HepG2 (cell line): Measurements from ENCODE around the gene PDLIM4. TPM values are rescaled to one million over a fixed set of nuclear protein-coding genes. Genes with fewer than 3 reads are reported as not detected.
A peak's percentile ranks its signal among the peaks of the same experiment; 100 is the strongest.

ENCODE experiments used
- ASH2L ChIP-seq: fragments of 300-600, 200-600 bp; sonication (generic); IDR thresholded peaks from 2 replicates; pipeline ENCODE4 v1.7.0; 2017; ENCODE audit warnings: low read depth, mild to moderate bottlenecking, moderate library complexity, mixed read lengths, low read length; ENCODE audit not compliant: insufficient read length
- BRD4 ChIP-seq: sonication (generic); formaldehyde crosslinking; IDR thresholded peaks from 2 replicates; pipeline ENCODE4 v1.4.0; 2020; ENCODE audit warnings: missing genetic modification reagents
- CBFB ChIP-seq: sonication (generic); formaldehyde crosslinking; IDR thresholded peaks from 2 replicates; pipeline ENCODE4 v1.4.0; 2020; ENCODE audit warnings: missing genetic modification reagents
- ELF3 ChIP-seq: IDR thresholded peaks from 2 replicates; pipeline ENCODE4 v1.6.1; 2016; ENCODE audit warnings: missing genetic modification reagents, missing compliant biosample characterization
- HNRNPL ChIP-seq: fragments of 200-400 bp; formaldehyde crosslinking; IDR thresholded peaks from 2 replicates; pipeline ENCODE4 v1.6.1; 2017; ENCODE audit warnings: mild to moderate bottlenecking, low read depth, low read length
- MIER2 ChIP-seq: IDR thresholded peaks from 2 replicates; pipeline ENCODE4 v1.6.1; 2016; ENCODE audit warnings: missing biosample characterization, missing genetic modification reagents
- NR2F6 ChIP-seq, 2 experiments: IDR thresholded peaks; 2 replicates each; pipeline ENCODE4 v1.6.1; 2016; ENCODE audit warnings: antibody characterized with exemption in 1 of 2, mild to moderate bottlenecking in 1 of 2
- REL ChIP-seq: sonication (generic); formaldehyde crosslinking; conservative IDR thresholded peaks from 2 replicates; pipeline ENCODE4 v1.8.0; 2022; ENCODE audit warnings: mild to moderate bottlenecking, missing genetic modification reagents, moderate library complexity
- SRSF4 ChIP-seq: fragments of 200-400 bp; formaldehyde crosslinking; IDR thresholded peaks from one replicate; pipeline ENCODE4 v1.6.1; 2018; ENCODE audit warnings: mild to moderate bottlenecking, low read depth, low read length, moderate library complexity; ENCODE audit not compliant: poor library complexity, severe bottlenecking
- TBP ChIP-seq: sonication (generic); formaldehyde crosslinking; IDR thresholded peaks from 2 replicates; pipeline ENCODE4 v1.5.0; 2020; ENCODE audit warnings: missing genetic modification reagents
- TOPORS ChIP-seq: sonication (generic); formaldehyde crosslinking; IDR thresholded peaks from 2 replicates; pipeline ENCODE4 v1.8.0; 2023; ENCODE audit warnings: mild to moderate bottlenecking, missing genetic modification reagents
- TRIM24 ChIP-seq: sonication (generic); formaldehyde crosslinking; IDR thresholded peaks from 2 replicates; pipeline ENCODE4 v1.8.0; 2022; ENCODE audit warnings: mild to moderate bottlenecking, missing genetic modification reagents
- ZFP37 ChIP-seq: sonication (generic); formaldehyde crosslinking; IDR thresholded peaks from 2 replicates; pipeline ENCODE4 v1.4.0; 2020; ENCODE audit warnings: missing genetic modification reagents, borderline replicate concordance
- ZFP90 ChIP-seq: sonication (generic); formaldehyde crosslinking; IDR thresholded peaks from 2 replicates; pipeline ENCODE4 v1.8.0; 2022; ENCODE audit warnings: missing genetic modification reagents, mild to moderate bottlenecking, inconsistent platforms, borderline replicate concordance
- ZMYM2 ChIP-seq: sonication (generic); formaldehyde crosslinking; IDR thresholded peaks from 2 replicates; pipeline ENCODE4 v1.8.0; 2022; ENCODE audit warnings: mild to moderate bottlenecking, missing genetic modification reagents
- ZNF224 ChIP-seq: sonication (generic); formaldehyde crosslinking; IDR thresholded peaks from 2 replicates; pipeline ENCODE4 v1.5.0; 2020; ENCODE audit warnings: mild to moderate bottlenecking, missing genetic modification reagents
- ZNF263 ChIP-seq: sonication (generic); formaldehyde crosslinking; IDR thresholded peaks from 2 replicates; pipeline ENCODE4 v1.4.0; 2020; ENCODE audit warnings: missing genetic modification reagents
- ZNF644 ChIP-seq: IDR thresholded peaks from 2 replicates; pipeline ENCODE4 v1.6.1; 2016; ENCODE audit warnings: low read depth
- ZNF790 ChIP-seq: sonication (generic); formaldehyde crosslinking; IDR thresholded peaks from 2 replicates; pipeline ENCODE4 v1.8.0; 2022; ENCODE audit warnings: missing genetic modification reagents, mild to moderate bottlenecking, borderline replicate concordance
- polyA plus RNA-seq, 8 experiments: library from polyadenylated mRNA; depleted of rRNA in 3 of 8; stranded (reverse) in 7 of 8; unstranded in 1 of 8; fragments of >200 nt; fragmentation: Illumina TruSeq in 4 of 8; extraction: Trizol in 4 of 8; gene quantifications; 2 replicates each; pipeline versions ENCODE4 v1.2.1 to v1.2.3, GENCODE V29; 2011 to 2016; ENCODE audit warnings: low read depth in 4 of 8, missing spikeins in 1 of 8, mixed read lengths in 1 of 8; ENCODE audit not compliant: insufficient read depth in 1 of 8
- total RNA-seq, 5 experiments: library from RNA; depleted of rRNA; stranded (reverse); fragments of >200 nt; fragmentation: Illumina TruSeq; extraction: Trizol; gene quantifications; 2 replicates each; pipeline ENCODE4 v1.2.3, GENCODE V29; 2016; ENCODE audit warnings: low read depth in 1 of 5
- TF ChIP-seq, protein P1 (sequence below): sonication (generic); formaldehyde crosslinking; IDR thresholded peaks from 2 replicates; pipeline ENCODE4 v1.4.0; 2020; ENCODE audit warnings: missing genetic modification reagents, borderline replicate concordance
- TF ChIP-seq, protein P2 (sequence below): sonication (generic); formaldehyde crosslinking; IDR thresholded peaks from 2 replicates; pipeline ENCODE4 v1.5.0; 2020; ENCODE audit warnings: mild to moderate bottlenecking, missing genetic modification reagents, borderline replicate concordance

Gene PDLIM4
- total and polyA plus RNA-seq, 2 of the 13 experiments (the other 11 are each of a cell fraction or from before 2014, with no cell fraction given) = 1.1 to 2.3 TPM

DNA sequence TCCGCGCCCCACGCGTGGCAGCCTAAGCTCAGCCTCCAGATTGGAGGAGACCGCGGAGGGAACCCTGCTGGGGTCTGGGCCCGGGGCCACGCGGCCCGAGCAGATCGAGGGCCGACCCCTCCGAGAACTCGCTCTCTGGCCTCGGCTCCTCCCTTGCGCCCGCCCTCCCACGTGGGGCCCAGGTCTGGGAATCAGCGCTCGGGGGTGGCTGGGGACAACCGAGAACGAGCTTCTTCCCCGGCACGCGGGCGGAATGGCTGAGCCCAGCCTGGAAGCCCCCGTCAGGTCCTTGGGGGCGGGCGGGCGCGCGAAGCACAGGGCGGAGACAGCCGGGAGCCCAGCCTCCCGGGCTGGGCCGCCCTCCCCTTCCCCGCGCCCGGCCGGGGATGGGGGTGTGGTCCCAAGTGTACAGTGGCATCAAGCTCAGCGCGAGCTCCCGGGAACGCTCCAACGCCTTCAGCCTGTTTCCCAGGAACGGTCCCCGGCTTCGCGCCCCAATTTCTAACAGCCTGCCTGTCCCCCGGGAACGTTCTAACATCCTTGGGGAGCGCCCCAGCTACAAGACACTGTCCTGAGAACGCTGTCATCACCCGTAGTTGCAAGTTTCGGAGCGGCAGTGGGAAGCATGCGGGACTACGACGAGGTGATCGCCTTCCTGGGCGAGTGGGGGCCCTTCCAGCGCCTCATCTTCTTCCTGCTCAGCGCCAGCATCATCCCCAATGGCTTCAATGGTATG, 36.7 kb downstream of the PDLIM4 start, which contains the start of gene SLC22A4 (continued):
- no peak for TF ChIP-seq TOPORS (CRISPR knock-in tag)
- TF ChIP-seq, protein P1, sequence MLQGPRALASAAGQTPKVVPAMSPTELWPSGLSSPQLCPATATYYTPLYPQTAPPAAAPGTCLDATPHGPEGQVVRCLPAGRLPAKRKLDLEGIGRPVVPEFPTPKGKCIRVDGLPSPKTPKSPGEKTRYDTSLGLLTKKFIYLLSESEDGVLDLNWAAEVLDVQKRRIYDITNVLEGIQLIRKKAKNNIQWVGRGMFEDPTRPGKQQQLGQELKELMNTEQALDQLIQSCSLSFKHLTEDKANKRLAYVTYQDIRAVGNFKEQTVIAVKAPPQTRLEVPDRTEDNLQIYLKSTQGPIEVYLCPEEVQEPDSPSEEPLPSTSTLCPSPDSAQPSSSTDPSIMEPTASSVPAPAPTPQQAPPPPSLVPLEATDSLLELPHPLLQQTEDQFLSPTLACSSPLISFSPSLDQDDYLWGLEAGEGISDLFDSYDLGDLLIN (CRISPR knock-in tag) = 0 out of 2 replicates have a peak, but pooled peaks have one; percentile 53
- peak; percentile 64 for TF ChIP-seq ASH2L
- 0 out of 2 replicates have a peak, but pooled peaks have one; percentile 3 for TF ChIP-seq ELF3 (CRISPR knock-in tag)
- TF ChIP-seq ZNF224 (CRISPR knock-in tag) = no peak
- TF ChIP-seq SRSF4 = no peak
- TF ChIP-seq TBP (CRISPR knock-in tag) = no peak
- TF ChIP-seq ZNF790 = peak; percentile 81; the same call in 1 of the 2 replicates
- TF ChIP-seq, protein P2, sequence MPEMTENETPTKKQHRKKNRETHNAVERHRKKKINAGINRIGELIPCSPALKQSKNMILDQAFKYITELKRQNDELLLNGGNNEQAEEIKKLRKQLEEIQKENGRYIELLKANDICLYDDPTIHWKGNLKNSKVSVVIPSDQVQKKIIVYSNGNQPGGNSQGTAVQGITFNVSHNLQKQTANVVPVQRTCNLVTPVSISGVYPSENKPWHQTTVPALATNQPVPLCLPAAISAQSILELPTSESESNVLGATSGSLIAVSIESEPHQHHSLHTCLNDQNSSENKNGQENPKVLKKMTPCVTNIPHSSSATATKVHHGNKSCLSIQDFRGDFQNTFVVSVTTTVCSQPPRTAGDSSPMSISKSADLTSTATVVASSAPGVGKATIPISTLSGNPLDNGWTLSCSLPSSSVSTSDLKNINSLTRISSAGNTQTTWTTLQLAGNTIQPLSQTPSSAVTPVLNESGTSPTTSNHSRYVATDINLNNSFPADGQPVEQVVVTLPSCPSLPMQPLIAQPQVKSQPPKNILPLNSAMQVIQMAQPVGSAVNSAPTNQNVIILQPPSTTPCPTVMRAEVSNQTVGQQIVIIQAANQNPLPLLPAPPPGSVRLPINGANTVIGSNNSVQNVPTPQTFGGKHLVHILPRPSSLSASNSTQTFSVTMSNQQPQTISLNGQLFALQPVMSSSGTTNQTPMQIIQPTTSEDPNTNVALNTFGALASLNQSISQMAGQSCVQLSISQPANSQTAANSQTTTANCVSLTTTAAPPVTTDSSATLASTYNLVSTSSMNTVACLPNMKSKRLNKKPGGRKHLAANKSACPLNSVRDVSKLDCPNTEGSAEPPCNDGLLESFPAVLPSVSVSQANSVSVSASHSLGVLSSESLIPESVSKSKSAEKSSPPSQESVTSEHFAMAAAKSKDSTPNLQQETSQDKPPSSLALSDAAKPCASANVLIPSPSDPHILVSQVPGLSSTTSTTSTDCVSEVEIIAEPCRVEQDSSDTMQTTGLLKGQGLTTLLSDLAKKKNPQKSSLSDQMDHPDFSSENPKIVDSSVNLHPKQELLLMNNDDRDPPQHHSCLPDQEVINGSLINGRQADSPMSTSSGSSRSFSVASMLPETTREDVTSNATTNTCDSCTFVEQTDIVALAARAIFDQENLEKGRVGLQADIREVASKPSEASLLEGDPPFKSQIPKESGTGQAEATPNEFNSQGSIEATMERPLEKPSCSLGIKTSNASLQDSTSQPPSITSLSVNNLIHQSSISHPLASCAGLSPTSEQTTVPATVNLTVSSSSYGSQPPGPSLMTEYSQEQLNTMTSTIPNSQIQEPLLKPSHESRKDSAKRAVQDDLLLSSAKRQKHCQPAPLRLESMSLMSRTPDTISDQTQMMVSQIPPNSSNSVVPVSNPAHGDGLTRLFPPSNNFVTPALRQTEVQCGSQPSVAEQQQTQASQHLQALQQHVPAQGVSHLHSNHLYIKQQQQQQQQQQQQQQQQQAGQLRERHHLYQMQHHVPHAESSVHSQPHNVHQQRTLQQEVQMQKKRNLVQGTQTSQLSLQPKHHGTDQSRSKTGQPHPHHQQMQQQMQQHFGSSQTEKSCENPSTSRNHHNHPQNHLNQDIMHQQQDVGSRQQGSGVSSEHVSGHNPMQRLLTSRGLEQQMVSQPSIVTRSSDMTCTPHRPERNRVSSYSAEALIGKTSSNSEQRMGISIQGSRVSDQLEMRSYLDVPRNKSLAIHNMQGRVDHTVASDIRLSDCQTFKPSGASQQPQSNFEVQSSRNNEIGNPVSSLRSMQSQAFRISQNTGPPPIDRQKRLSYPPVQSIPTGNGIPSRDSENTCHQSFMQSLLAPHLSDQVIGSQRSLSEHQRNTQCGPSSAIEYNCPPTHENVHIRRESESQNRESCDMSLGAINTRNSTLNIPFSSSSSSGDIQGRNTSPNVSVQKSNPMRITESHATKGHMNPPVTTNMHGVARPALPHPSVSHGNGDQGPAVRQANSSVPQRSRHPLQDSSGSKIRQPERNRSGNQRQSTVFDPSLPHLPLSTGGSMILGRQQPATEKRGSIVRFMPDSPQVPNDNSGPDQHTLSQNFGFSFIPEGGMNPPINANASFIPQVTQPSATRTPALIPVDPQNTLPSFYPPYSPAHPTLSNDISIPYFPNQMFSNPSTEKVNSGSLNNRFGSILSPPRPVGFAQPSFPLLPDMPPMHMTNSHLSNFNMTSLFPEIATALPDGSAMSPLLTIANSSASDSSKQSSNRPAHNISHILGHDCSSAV (CRISPR knock-in tag) = peak; percentile 64; the same call in 1 of the 2 replicates
- TF ChIP-seq ZMYM2 (CRISPR knock-in tag) = peak; percentile 45; the same call in 1 of the 2 replicates
- no peak; the same call in 1 of the 2 replicates for TF ChIP-seq NR2F6 (IDR thresholded peaks at IDR 0.05)
- no peak for TF ChIP-seq NR2F6 (CRISPR knock-in tag; IDR thresholded peaks at IDR 0.05)
- TF ChIP-seq ZNF263 = peak; percentile 62
- no peak for TF ChIP-seq TRIM24 (CRISPR knock-in tag)
- TF ChIP-seq ZFP90 = peak; percentile 74; the same call in 1 of the 2 replicates
- TF ChIP-seq REL (CRISPR knock-in tag) = no peak; the same call in none of the 2 replicates
- TF ChIP-seq HNRNPL = no peak; the same call in 1 of the 2 replicates
- 0 out of 2 replicates have a peak, but pooled peaks have one; percentile 40 for TF ChIP-seq BRD4 (CRISPR knock-in tag)
- TF ChIP-seq ZNF644 (CRISPR knock-in tag) = no peak
- no peak; the same call in 1 of the 2 replicates for TF ChIP-seq MIER2 (CRISPR knock-in tag)
- TF ChIP-seq CBFB (CRISPR knock-in tag) = peak; percentile 67
- peak; percentile 81; the same call in 1 of the 2 replicates for TF ChIP-seq ZFP37 (CRISPR knock-in tag)
